K562 (cell line): ENCODE measurements around the gene TCF25. TPM values are rescaled to one million over a fixed set of nuclear protein-coding genes. Genes with fewer than 3 reads are reported as not detected.
A peak's percentile ranks its signal among the peaks of the same experiment; 100 is the strongest.

Experiments
- ATF6 ChIP-seq: sonication (generic); formaldehyde crosslinking; IDR thresholded peaks from 2 replicates; pipeline ENCODE4 v1.4.0; 2020; ENCODE audit warnings: mild to moderate bottlenecking, missing genetic modification reagents
- BCL6 ChIP-seq: fragments of 250-450 bp; sonication (Bioruptor Pico); IDR thresholded peaks from 2 replicates; pipeline ENCODE4 v1.4.0; 2020
- CEBPZ ChIP-seq: fragments of 150-350 bp; IDR thresholded peaks from 2 replicates; pipeline ENCODE4 v1.6.1; 2014; ENCODE audit warnings: low read depth, mild to moderate bottlenecking, low read length, borderline replicate concordance
- E2F6 ChIP-seq, 2 experiments: IDR thresholded peaks; 2 replicates each; pipeline ENCODE4 v1.6.1; 2011; ENCODE audit warnings: borderline replicate concordance in 1 of 2, control low read depth in 1 of 2, low read depth in 1 of 2, low read length in 1 of 2, mild to moderate bottlenecking in 1 of 2, mixed read lengths in 1 of 2, moderate library complexity in 1 of 2; ENCODE audit not compliant: insufficient read depth in 1 of 2, insufficient read length in 1 of 2, poor library complexity in 1 of 2, severe bottlenecking in 1 of 2; ENCODE audit errors: extremely low read depth in 1 of 2
- IFI16 ChIP-seq: fragments of 250-450 bp; sonication (Bioruptor Pico); IDR thresholded peaks from 2 replicates; pipeline ENCODE4 v2.1.2; 2022; ENCODE audit warnings: mild to moderate bottlenecking, inconsistent platforms
- KDM5B ChIP-seq: fragments of 200-600 bp; sonication (generic); IDR thresholded peaks from 2 replicates; pipeline ENCODE4 v1.6.1; 2012; ENCODE audit warnings: low read depth, mild to moderate bottlenecking, moderate library complexity, low read length, control low read depth, inconsistent platforms; ENCODE audit not compliant: insufficient replicate concordance
- LARP7 ChIP-seq: fragments of 450-650 bp; IDR thresholded peaks from 2 replicates; pipeline ENCODE4 v1.6.1; 2016
- MECOM ChIP-seq: fragments of 250-450 bp; sonication (Bioruptor Pico); IDR thresholded peaks from 2 replicates; pipeline ENCODE4 v1.8.0; 2022; ENCODE audit warnings: inconsistent platforms
- NELFE ChIP-seq: IDR thresholded peaks from 2 replicates; pipeline ENCODE4 v1.6.1; 2011; ENCODE audit warnings: mild to moderate bottlenecking; ENCODE audit not compliant: insufficient read depth, insufficient read length
- ZNF316 ChIP-seq: fragments of 450-650 bp; IDR thresholded peaks from 2 replicates; pipeline ENCODE4 v1.6.1; 2016
- ZNF41 ChIP-seq: fragments of 250-450 bp; sonication (Bioruptor Pico); conservative IDR thresholded peaks from 2 replicates; pipeline ENCODE4 v1.4.0; 2020; ENCODE audit warnings: mild to moderate bottlenecking
- polyA plus RNA-seq, 8 experiments: library from polyadenylated mRNA; depleted of rRNA in 4 of 8; stranded (reverse) in 5 of 8; unstranded in 3 of 8; fragments of >200 nt; fragmentation: Nextera tagmentation in 2 of 8; fragmentation: Illumina TruSeq in 1 of 8; extraction: Ambion mirVana in 2 of 8; extraction: Trizol in 1 of 8; gene quantifications; 2 replicates each; pipeline versions ENCODE4 v1.2.1 to v1.2.3, GENCODE V29; 2011 to 2014; ENCODE audit warnings: inconsistent platforms in 1 of 8, missing spikeins in 1 of 8
- total RNA-seq, 7 experiments: library from RNA; depleted of rRNA in 6 of 7; stranded (reverse); fragments of >200 nt in 6 of 7; fragmentation: Illumina TruSeq in 2 of 7; extraction: Trizol in 2 of 7; gene quantifications; 2 replicates each; pipeline versions ENCODE4 v1.2.1 to v1.2.3, GENCODE V29; 2011 to 2021; ENCODE audit warnings: low replicate concordance in 1 of 7
- TF ChIP-seq, protein P1 (sequence below): fragments of 250-450 bp; sonication (Bioruptor Pico); IDR thresholded peaks from 2 replicates; pipeline ENCODE4 v1.8.0; 2021; ENCODE audit warnings: moderate library complexity, mild to moderate bottlenecking, inconsistent platforms
- TF ChIP-seq, protein P2 (sequence below): fragments of 250-450 bp; sonication (Bioruptor Pico); IDR thresholded peaks from 2 replicates; pipeline ENCODE4 v1.6.1; 2021; ENCODE audit warnings: mild to moderate bottlenecking
- TF ChIP-seq, protein P3 (sequence below), 2 experiments: fragments of 200-800 bp in 1 of 2; sonication (Bioruptor generic) in 1 of 2; sonication (generic) in 1 of 2; formaldehyde crosslinking in 1 of 2; IDR thresholded peaks in 1 of 2; conservative IDR thresholded peaks in 1 of 2; 2 replicates each; pipeline versions ENCODE4 v1.5.0 to v1.6.1; 2016 to 2020; ENCODE audit warnings: missing compliant biosample characterization in 1 of 2, missing genetic modification characterization in 1 of 2, missing genetic modification reagents in 1 of 2
- TF ChIP-seq, protein P4 (sequence below): IDR thresholded peaks from 2 replicates; pipeline ENCODE4 v1.6.1; 2016; ENCODE audit warnings: missing genetic modification characterization, missing compliant biosample characterization

The TCF25 gene
- total and polyA plus RNA-seq, 9 of the 15 experiments (the other 6 are each of a cell fraction or from before 2014, with no cell fraction given), result 9.0 to 154 (median 83.8) TPM

DNA sequence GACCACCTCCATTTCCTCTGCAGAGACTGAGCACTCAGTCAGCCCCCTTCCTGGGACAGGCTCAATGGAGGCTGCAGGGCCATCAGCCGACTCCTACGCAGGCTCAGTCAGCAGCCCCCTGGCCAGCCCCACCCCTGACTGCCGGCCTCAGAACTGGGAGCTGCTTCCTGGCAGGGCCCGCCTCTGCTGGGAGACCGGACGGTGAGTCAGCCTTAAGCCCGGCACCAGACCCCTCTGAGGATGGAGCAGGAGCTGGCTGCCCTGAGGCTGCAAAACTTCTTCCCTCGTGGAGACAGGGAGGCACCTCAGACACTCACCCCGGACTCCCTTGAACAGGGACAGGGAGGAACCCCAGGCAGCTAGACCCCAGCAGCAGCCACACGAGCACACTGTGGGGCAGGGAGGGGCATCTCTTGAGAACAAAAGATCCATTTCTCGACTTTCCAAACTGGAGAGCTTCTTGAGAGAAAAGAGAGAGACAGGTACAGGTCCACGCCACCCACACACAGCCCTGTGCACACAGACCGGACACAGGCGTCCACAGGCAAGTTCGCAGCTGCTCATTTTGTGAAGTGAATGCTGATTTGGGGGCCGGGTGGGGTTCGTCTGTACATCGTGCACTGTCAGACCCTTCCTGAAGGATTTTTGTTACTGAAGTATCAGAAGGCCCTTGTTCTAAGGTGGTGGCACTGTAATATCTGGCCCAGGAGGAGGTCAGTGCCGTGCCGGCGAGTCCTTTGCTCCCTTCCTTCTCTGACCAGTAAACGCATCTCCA is 48.5 kb downstream of the TCF25 start (continued):
- TF ChIP-seq, protein P1, sequence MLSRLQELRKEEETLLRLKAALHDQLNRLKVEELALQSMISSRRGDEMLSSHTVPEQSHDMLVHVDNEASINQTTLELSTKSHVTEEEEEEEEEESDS (CRISPR knock-in tag), result no peak
- TF ChIP-seq CEBPZ, result 0 out of 2 replicates have a peak, but pooled peaks have one; percentile 14
- peak in 1 of 2 experiments; percentile 42 for TF ChIP-seq E2F6 (IDR thresholded peaks at IDR 0.05; ENCODE audit: borderline replicate concordance in 1 of 2, extremely low read depth in 1 of 2, insufficient read depth in 1 of 2, insufficient read length in 1 of 2, low read depth in 1 of 2, low read length in 1 of 2, poor library complexity in 1 of 2, severe bottlenecking in 1 of 2)
- TF ChIP-seq MECOM (CRISPR knock-in tag), result no peak
- TF ChIP-seq IFI16 (CRISPR knock-in tag), result no peak
- TF ChIP-seq BCL6 (CRISPR knock-in tag), result no peak
- TF ChIP-seq ZNF316, result peak; percentile 73
- TF ChIP-seq LARP7, result no peak
- no peak for TF ChIP-seq NELFE
- TF ChIP-seq KDM5B, result peak; percentile 74
- TF ChIP-seq, protein P2, sequence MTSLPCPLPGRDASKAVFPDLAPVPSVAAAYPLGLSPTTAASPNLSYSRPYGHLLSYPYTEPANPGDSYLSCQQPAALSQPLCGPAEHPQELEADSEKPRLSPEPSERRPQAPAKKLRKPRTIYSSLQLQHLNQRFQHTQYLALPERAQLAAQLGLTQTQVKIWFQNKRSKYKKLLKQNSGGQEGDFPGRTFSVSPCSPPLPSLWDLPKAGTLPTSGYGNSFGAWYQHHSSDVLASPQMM (CRISPR knock-in tag), result no peak
- TF ChIP-seq, protein P3, sequence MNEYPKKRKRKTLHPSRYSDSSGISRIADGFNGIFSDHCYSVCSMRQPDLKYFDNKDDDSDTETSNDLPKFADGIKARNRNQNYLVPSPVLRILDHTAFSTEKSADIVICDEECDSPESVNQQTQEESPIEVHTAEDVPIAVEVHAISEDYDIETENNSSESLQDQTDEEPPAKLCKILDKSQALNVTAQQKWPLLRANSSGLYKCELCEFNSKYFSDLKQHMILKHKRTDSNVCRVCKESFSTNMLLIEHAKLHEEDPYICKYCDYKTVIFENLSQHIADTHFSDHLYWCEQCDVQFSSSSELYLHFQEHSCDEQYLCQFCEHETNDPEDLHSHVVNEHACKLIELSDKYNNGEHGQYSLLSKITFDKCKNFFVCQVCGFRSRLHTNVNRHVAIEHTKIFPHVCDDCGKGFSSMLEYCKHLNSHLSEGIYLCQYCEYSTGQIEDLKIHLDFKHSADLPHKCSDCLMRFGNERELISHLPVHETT (CRISPR knock-in tag; conservative IDR thresholded peaks at IDR 0.05 in 1 of 2, IDR thresholded peaks at IDR 0.05 in 1 of 2), result 0 out of 4 replicates have a peak, but pooled peaks of 1 of the 2 experiments have one; percentile 37
- 0 out of 2 replicates have a peak, but pooled peaks have one; percentile 7 for TF ChIP-seq ZNF41
- no peak for TF ChIP-seq ATF6 (CRISPR knock-in tag)
- TF ChIP-seq, protein P4, sequence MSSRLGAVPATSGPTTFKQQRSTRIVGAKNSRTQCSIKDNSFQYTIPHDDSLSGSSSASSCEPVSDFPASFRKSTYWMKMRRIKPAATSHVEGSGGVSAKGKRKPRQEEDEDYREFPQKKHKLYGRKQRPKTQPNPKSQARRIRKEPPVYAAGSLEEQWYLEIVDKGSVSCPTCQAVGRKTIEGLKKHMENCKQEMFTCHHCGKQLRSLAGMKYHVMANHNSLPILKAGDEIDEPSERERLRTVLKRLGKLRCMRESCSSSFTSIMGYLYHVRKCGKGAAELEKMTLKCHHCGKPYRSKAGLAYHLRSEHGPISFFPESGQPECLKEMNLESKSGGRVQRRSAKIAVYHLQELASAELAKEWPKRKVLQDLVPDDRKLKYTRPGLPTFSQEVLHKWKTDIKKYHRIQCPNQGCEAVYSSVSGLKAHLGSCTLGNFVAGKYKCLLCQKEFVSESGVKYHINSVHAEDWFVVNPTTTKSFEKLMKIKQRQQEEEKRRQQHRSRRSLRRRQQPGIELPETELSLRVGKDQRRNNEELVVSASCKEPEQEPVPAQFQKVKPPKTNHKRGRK, result no peak
